Skeletal muscle satellite cell (primary cell): ENCODE measurements around the gene LGR6.
"Not testable (repeated sequence)": the region's sequence is repeated elsewhere in the genome, so short reads cannot be mapped to it uniquely, and the experiment has no call there.

Experiments used
- H3K27me3 ChIP-seq: 2 replicates; pipeline ENCODE4 v1.7.0; 2013; ENCODE audit warnings: low read length; ENCODE audit not compliant: control insufficient read depth, insufficient read depth
- H3K36me3 ChIP-seq: 2 replicates; pipeline ENCODE4 v1.7.0; 2013; ENCODE audit warnings: mild to moderate bottlenecking, control low read depth, low read length; ENCODE audit not compliant: insufficient read depth
- H3K4me1 ChIP-seq: 2 replicates; pipeline ENCODE4 v1.7.0; 2013; ENCODE audit warnings: low read length; ENCODE audit not compliant: control insufficient read depth, insufficient read depth
- H3K4me2 ChIP-seq: 2 replicates; pipeline ENCODE4 v1.7.0; 2013; ENCODE audit warnings: mild to moderate bottlenecking, low read length
- H3K4me3 ChIP-seq: 2 replicates; pipeline ENCODE4 v1.7.0; 2013; ENCODE audit warnings: low read length
- H3K9ac ChIP-seq: 2 replicates; pipeline ENCODE4 v1.7.0; 2013; ENCODE audit warnings: mild to moderate bottlenecking, low read depth, low read length, moderate library complexity
- H3K9me3 ChIP-seq: replicated peaks from 2 replicates; pipeline ENCODE4 v1.7.0; 2013; ENCODE audit warnings: mild to moderate bottlenecking, control low read depth, low read length

The LGR6 gene

GRCh38 chr1:202254454-202255252 lies 61.1 kb downstream of the LGR6 start:
- H3K4me3 ChIP-seq = no peak overlapping the region
- H3K4me1 ChIP-seq = no peaks in the 10 kb centered on the region
- peaks cover 66% of the 10 kb centered on the region for H3K27me3 ChIP-seq
- H3K4me2 ChIP-seq = no peak overlapping the region
- no peaks in the 10 kb centered on the region for H3K9me3 ChIP-seq
- no peak overlapping the region for H3K9ac ChIP-seq
- H3K36me3 ChIP-seq = no peaks in the 10 kb centered on the region

GRCh38 chr1:202255343-202255742 lies 61.7 kb downstream of the LGR6 start:
- H3K4me1 ChIP-seq = no peaks in the 10 kb centered on the region
- no peaks in the 10 kb centered on the region for H3K36me3 ChIP-seq
- H3K4me2 ChIP-seq = no peak overlapping the region
- no peak overlapping the region for H3K4me3 ChIP-seq
- H3K9ac ChIP-seq = no peak overlapping the region
- no peaks in the 10 kb centered on the region for H3K9me3 ChIP-seq
- H3K27me3 ChIP-seq = peaks cover 67% of the 10 kb centered on the region

- H3K36me3 ChIP-seq = no peaks in the 10 kb centered on the region
- no peak overlapping the region for H3K4me2 ChIP-seq
- no peaks in the 10 kb centered on the region for H3K9me3 ChIP-seq
- H3K27me3 ChIP-seq = peaks cover 63% of the 10 kb centered on the region
- H3K4me3 ChIP-seq = no peak overlapping the region
- H3K4me1 ChIP-seq = no peaks in the 10 kb centered on the region
- H3K9ac ChIP-seq = no peak overlapping the region
Observed at GRCh38 chr1:202259705-202260104, 66.1 kb downstream of the LGR6 start.

GRCh38 chr1:202261209-202261958 lies 67.8 kb downstream of the LGR6 start:
- not testable (repeated sequence) for H3K4me2 ChIP-seq
- H3K27me3 ChIP-seq = peaks cover 71% of the 10 kb centered on the region

GRCh38 chr1:202263628-202264027 lies 70.0 kb downstream of the LGR6 start:
- H3K27me3 ChIP-seq = peaks cover 75% of the 10 kb centered on the region
- no peak overlapping the region for H3K9ac ChIP-seq
- no peaks in the 10 kb centered on the region for H3K36me3 ChIP-seq
- no peaks in the 10 kb centered on the region for H3K9me3 ChIP-seq
- no peaks in the 10 kb centered on the region for H3K4me1 ChIP-seq
- H3K4me3 ChIP-seq = no peak overlapping the region
- no peak overlapping the region for H3K4me2 ChIP-seq

More at GRCh38 chr1:202261209-202261958, 67.8 kb downstream of the LGR6 start:
- H3K4me1 ChIP-seq, H3K36me3 ChIP-seq, H3K9ac ChIP-seq, H3K4me3 ChIP-seq, H3K9me3 ChIP-seq: not testable (repeated sequence)

- no peaks in the 10 kb centered on the region for H3K4me1 ChIP-seq
- no peak overlapping the region for H3K9ac ChIP-seq
- H3K36me3 ChIP-seq = no peaks in the 10 kb centered on the region
- peaks cover 74% of the 10 kb centered on the region for H3K27me3 ChIP-seq
- no peaks in the 10 kb centered on the region for H3K9me3 ChIP-seq
- no peak overlapping the region for H3K4me3 ChIP-seq
- H3K4me2 ChIP-seq = no peak overlapping the region
Observed at GRCh38 chr1:202264300-202264699, 70.7 kb downstream of the LGR6 start.

GRCh38 chr1:202264726-202265125 lies 71.1 kb downstream of the LGR6 start:
- Histone ChIP-seq H3K4me3 (no peak overlapping the region), H3K9me3 (no peaks in the 10 kb centered on the region), H3K4me2 (no peak overlapping the region), H3K4me1 (no peaks in the 10 kb centered on the region), H3K27me3 (peaks cover 74% of the 10 kb centered on the region), H3K9ac (no peak overlapping the region), H3K36me3 (no peaks in the 10 kb centered on the region)

GRCh38 chr1:202266061-202266765 lies 72.6 kb downstream of the LGR6 start:
- Histone ChIP-seq H3K9ac (no peak overlapping the region), H3K4me3 (no peak overlapping the region), H3K4me1 (no peaks in the 10 kb centered on the region), H3K4me2 (no peak overlapping the region), H3K27me3 (peaks cover 77% of the 10 kb centered on the region), H3K9me3 (no peaks in the 10 kb centered on the region), H3K36me3 (no peaks in the 10 kb centered on the region)

- H3K4me2 ChIP-seq = no peak overlapping the region
- peaks cover 83% of the 10 kb centered on the region for H3K27me3 ChIP-seq
- no peaks in the 10 kb centered on the region for H3K4me1 ChIP-seq
- H3K9ac ChIP-seq = no peak overlapping the region
- H3K36me3 ChIP-seq = no peaks in the 10 kb centered on the region
- no peak overlapping the region for H3K4me3 ChIP-seq
- H3K9me3 ChIP-seq = no peaks in the 10 kb centered on the region
Observed at GRCh38 chr1:202268032-202268431, 74.4 kb downstream of the LGR6 start.

- no peak overlapping the region for H3K4me2 ChIP-seq
- H3K9me3 ChIP-seq = no peaks in the 10 kb centered on the region
- H3K9ac ChIP-seq = no peak overlapping the region
- no peaks in the 10 kb centered on the region for H3K36me3 ChIP-seq
- H3K27me3 ChIP-seq = peaks cover 76% of the 10 kb centered on the region
- H3K4me1 ChIP-seq = no peaks in the 10 kb centered on the region
- H3K4me3 ChIP-seq = no peak overlapping the region
Observed at GRCh38 chr1:202268817-202269216, 75.2 kb downstream of the LGR6 start.

- Histone ChIP-seq H3K36me3 (no peaks in the 10 kb centered on the region), H3K27me3 (peaks cover 56% of the 10 kb centered on the region), H3K4me3 (no peak overlapping the region), H3K4me1 (no peaks in the 10 kb centered on the region), H3K9ac (no peak overlapping the region), H3K9me3 (no peaks in the 10 kb centered on the region), H3K4me2 (no peak overlapping the region)
Observed at GRCh38 chr1:202270871-202271326, 77.3 kb downstream of the LGR6 start.
